Measurements from ENCODE around the gene CENPT.

The CENPT gene

DNA sequence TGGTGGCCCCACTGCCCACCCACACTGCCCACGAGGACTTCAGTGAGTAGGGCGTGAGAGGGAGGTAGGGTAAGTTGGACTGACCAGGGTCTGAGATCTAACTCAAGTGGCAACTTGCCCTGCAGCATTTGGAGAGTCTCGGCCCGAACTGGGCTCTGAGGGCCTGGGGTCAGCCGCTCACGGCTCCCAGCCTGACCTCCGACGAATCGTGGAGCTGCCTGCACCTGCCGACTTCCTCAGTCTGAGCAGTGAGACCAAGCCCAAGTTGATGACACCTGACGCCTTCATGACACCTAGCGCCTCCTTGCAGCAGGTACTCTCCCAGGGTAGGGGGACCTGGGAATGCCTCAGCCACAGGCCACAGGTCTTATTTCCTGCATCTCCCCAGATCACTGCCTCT lies 32.0 kb upstream of the CENPT start:
- TF ChIP-seq POLR2A (IDR thresholded peaks at IDR 0.05; ENCODE audit: extremely low read depth, insufficient read length): no peak
- TF ChIP-seq, protein P1, sequence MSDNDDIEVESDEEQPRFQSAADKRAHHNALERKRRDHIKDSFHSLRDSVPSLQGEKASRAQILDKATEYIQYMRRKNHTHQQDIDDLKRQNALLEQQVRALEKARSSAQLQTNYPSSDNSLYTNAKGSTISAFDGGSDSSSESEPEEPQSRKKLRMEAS (IDR thresholded peaks at IDR 0.05; ENCODE audit: low read depth, low read length): no peak
- no peak for TF ChIP-seq MYC (IDR thresholded peaks at IDR 0.05; ENCODE audit: low read depth, low read length)
- TF ChIP-seq CTCF (IDR thresholded peaks at IDR 0.05; ENCODE audit: low read depth, low read length): no peak
- no peak overlapping the region for H3K4me3 ChIP-seq (ENCODE audit: low read depth, low read length)
- no peak for DNase-seq (ENCODE audit: low read depth)

DNA sequence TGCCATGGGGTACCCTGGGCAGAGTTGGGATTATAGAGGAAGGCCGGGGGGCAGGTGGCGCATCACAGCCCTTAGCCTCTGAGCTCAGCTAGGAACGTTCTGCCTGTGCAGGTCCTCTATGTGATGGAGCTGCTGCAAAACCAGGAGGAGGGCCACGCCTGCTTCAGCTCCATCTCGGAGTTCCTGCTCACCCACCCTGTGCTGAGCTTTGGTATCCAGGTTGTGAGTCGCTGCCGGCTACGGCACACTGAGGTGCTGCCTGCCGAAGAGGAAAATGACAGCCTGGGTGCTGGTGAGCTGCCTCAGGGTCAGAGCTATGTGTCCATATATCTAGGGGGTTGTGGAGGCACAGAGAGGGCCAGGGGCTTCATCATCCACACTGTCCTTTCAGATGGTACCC lies 31.4 kb upstream of the CENPT start:
- no peak overlapping the region for H3K4me3 ChIP-seq (ENCODE audit: low read depth, low read length)
- TF ChIP-seq POLR2A (IDR thresholded peaks at IDR 0.05; ENCODE audit: extremely low read depth, insufficient read length): no peak
- TF ChIP-seq, protein P1 (IDR thresholded peaks at IDR 0.05; ENCODE audit: low read depth, low read length): no peak
- TF ChIP-seq CTCF (IDR thresholded peaks at IDR 0.05; ENCODE audit: low read depth, low read length): no peak
- no peak for TF ChIP-seq MYC (IDR thresholded peaks at IDR 0.05; ENCODE audit: low read depth, low read length)
- DNase-seq (ENCODE audit: low read depth): no peak

GRCh38 chr16:67878232-67878631 lies 30.7 kb upstream of the CENPT start:
- H3K4me3 ChIP-seq (ENCODE audit: low read depth, low read length): no peak overlapping the region
- no peak for DNase-seq (ENCODE audit: low read depth)
- TF ChIP-seq, protein P1 (IDR thresholded peaks at IDR 0.05; ENCODE audit: low read depth, low read length): no peak
- TF ChIP-seq CTCF (IDR thresholded peaks at IDR 0.05; ENCODE audit: low read depth, low read length) (no peak), MYC (IDR thresholded peaks at IDR 0.05; ENCODE audit: low read depth, low read length) (no peak), POLR2A (IDR thresholded peaks at IDR 0.05; ENCODE audit: extremely low read depth, insufficient read length) (no peak)

- no peak for TF ChIP-seq CTCF (IDR thresholded peaks at IDR 0.05; ENCODE audit: low read depth, low read length)
- TF ChIP-seq, protein P1 (IDR thresholded peaks at IDR 0.05; ENCODE audit: low read depth, low read length): no peak
- TF ChIP-seq MYC (IDR thresholded peaks at IDR 0.05; ENCODE audit: low read depth, low read length): no peak
- TF ChIP-seq POLR2A (IDR thresholded peaks at IDR 0.05; ENCODE audit: extremely low read depth, insufficient read length): no peak
- no peak overlapping the region for H3K4me3 ChIP-seq (ENCODE audit: low read depth, low read length)
Measured at GRCh38 chr16:67877064-67877463, 29.6 kb upstream of the CENPT start.

GRCh38 chr16:67874372-67874771 lies 26.9 kb upstream of the CENPT start:
- no peak for DNase-seq (ENCODE audit: low read depth)
- peak overlapping the region; percentile 79 for H3K4me3 ChIP-seq (ENCODE audit: low read depth, low read length)
- TF ChIP-seq POLR2A (IDR thresholded peaks at IDR 0.05; ENCODE audit: extremely low read depth, insufficient read length) (no peak), MYC (IDR thresholded peaks at IDR 0.05; ENCODE audit: low read depth, low read length) (no peak)
- TF ChIP-seq, protein P1 (IDR thresholded peaks at IDR 0.05; ENCODE audit: low read depth, low read length): no peak

More at GRCh38 chr16:67877064-67877463, 29.6 kb upstream of the CENPT start:
- DNase-seq (ENCODE audit: low read depth): no peak

- no peak for DNase-seq (ENCODE audit: low read depth)
Measured at GRCh38 chr16:67873435-67874370, 26.2 kb upstream of the CENPT start.

More at GRCh38 chr16:67873435-67874370, 26.2 kb upstream of the CENPT start:
- peak overlapping the region; percentile 79 for H3K4me3 ChIP-seq (ENCODE audit: low read depth, low read length)
- TF ChIP-seq POLR2A (IDR thresholded peaks at IDR 0.05; ENCODE audit: extremely low read depth, insufficient read length) (no peak), CTCF (IDR thresholded peaks at IDR 0.05; ENCODE audit: low read depth, low read length) (no peak), MYC (IDR thresholded peaks at IDR 0.05; ENCODE audit: low read depth, low read length) (no peak)
- TF ChIP-seq, protein P1 (IDR thresholded peaks at IDR 0.05; ENCODE audit: low read depth, low read length): no peak

All from NB4 (cell line).